Transverse colon (tissue), 4 donors: ENCODE measurements around the gene PLCXD1. TPM values are rescaled to one million over a fixed set of nuclear protein-coding genes. Genes with fewer than 3 reads are reported as not detected.
"Not testable (repeated sequence)": the region's sequence is repeated elsewhere in the genome, so short reads cannot be mapped to it uniquely, and the experiment has no call there.

Experiments used
- DNase-seq: peaks from one replicate; pipeline ENCODE4 v3.0.0-alpha.2; 2019
- H3K27ac ChIP-seq, 4 donors: fragments of 200-600 bp; sonication (generic); 2 replicates each; pipeline ENCODE4 v1.5.1; 2016 to 2018; ENCODE audit warnings: inconsistent platforms in 4 of 4
- H3K27me3 ChIP-seq: fragments of 200-600 bp; sonication (generic); 2 replicates; pipeline ENCODE4 v1.5.1; 2017; ENCODE audit warnings: inconsistent platforms
- H3K36me3 ChIP-seq, 4 donors: fragments of 200-600 bp; sonication (generic); 2 replicates each; pipeline ENCODE4 v1.5.1; 2017 to 2019; ENCODE audit warnings: inconsistent platforms in 4 of 4
- H3K4me1 ChIP-seq, 4 donors: fragments of 200-600 bp; sonication (generic); 2 replicates each; pipeline ENCODE4 v1.5.1; 2017 to 2020; ENCODE audit warnings: inconsistent platforms in 4 of 4
- H3K4me3 ChIP-seq, 4 donors: fragments of 200-600 bp; sonication (generic); 1 replicate in 1 of 4; 2 replicates in 3 of 4; pipeline versions ENCODE4 v1.5.1 to v1.6.1; 2017 to 2019; ENCODE audit warnings: inconsistent platforms in 4 of 4
- H3K9me3 ChIP-seq, 2 donors: fragments of 200-600 bp; sonication (generic); 2 replicates each; pipeline ENCODE4 v1.5.1; 2017 to 2019; ENCODE audit warnings: inconsistent platforms in 2 of 2
- EP300 ChIP-seq: sonication (generic); formaldehyde crosslinking; IDR thresholded peaks from one replicate; pipeline ENCODE4 v1.6.1; 2017; ENCODE audit warnings: antibody characterized with exemption, low read depth
- POLR2A ChIP-seq: fragments of 450-650 bp; IDR thresholded peaks from one replicate; pipeline ENCODE4 v1.6.1; 2016; ENCODE audit warnings: antibody characterized with exemption, mild to moderate bottlenecking, moderate library complexity
- POLR2AphosphoS5 ChIP-seq, 3 donors: sonication (generic); formaldehyde crosslinking; IDR thresholded peaks; one replicate each; pipeline ENCODE4 v1.6.1; 2016; ENCODE audit warnings: antibody characterized with exemption in 3 of 3
- WGBS, 2 donors: methylation state at CpG; one replicate each; pipeline ENCODE4 v1.1.5; 2018; ENCODE audit warnings: low coverage in 1 of 2; 5-methylcytosine and 5-hydroxymethylcytosine counted together
- in situ Hi-C, 4 donors: fragments of 200-750 bp; cut with MboI; loops; one replicate each; pipeline versions ENCODE4 v1.15.0 to v1.15.1; 2017; ENCODE audit warnings: low sequenced_read_pairs in 3 of 4, low pct_ligation_motif_present in 1 of 4, low pct_unique_long_range_greater_than_20kb in 1 of 4
- intact Hi-C: fragments of 100-400 bp; cut with DNase I; formaldehyde crosslinking; loops from one replicate; pipeline ENCODE4 v1.15.1; 2023; ENCODE audit warnings: low total_unique reads
- total RNA-seq, 4 donors: library from RNA; depleted of rRNA; stranded (reverse); fragments of >200 nt; gene quantifications; one replicate each; pipeline ENCODE4 v1.1.0, GENCODE V29; 2016
- TF ChIP-seq, protein P1 (sequence below), 5 experiments: fragments of 200-600 bp in 3 of 5; fragments of 450-650 bp in 2 of 5; sonication (generic) in 3 of 5; IDR thresholded peaks; 1 replicate in 2 of 5; 2 replicates in 3 of 5; pipeline ENCODE4 v1.5.1; 2016 to 2017; ENCODE audit warnings: antibody characterized with exemption in 5 of 5, inconsistent platforms in 3 of 5, mild to moderate bottlenecking in 2 of 5, moderate library complexity in 1 of 5

Gene PLCXD1
- total RNA-seq, 4 donors from 2014 or later = 3.8 to 21.3 (median 13.8) TPM

DNA sequence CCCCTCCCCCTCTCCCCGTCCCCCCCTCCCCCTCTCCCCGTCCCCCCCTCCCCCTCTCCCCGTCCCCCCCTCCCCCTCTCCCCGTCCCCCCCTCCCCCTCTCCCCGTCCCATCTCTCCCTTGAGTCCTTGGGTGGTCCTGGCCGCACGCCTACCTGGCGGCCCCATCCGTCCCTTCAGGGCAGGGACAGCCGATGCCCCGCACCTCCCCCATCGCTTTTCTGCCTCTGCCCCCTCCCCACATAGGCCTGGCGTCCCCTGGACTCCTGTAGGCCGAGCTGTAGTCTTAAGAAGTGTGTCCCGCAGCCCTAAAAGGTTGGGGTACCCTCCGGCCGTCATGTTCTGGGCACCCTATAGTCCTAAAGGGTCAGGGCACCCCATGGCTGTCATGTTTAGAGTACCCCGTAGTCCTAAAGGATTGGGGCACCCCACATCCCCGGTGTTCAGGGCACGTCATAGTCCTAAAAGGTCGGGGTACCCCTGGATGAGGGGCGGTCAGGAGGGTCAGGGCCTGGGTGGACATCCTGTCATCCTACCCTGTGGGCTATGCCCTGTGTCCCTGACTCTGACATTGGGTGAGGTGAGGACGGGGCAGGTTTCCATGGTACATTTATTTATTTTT is 48.2 kb downstream of the PLCXD1 start:
- Histone ChIP-seq H3K27me3 (peaks cover 21% of the 10 kb centered on the region), H3K27ac (no peak overlapping the region), H3K4me3 (no peak overlapping the region), H3K4me1 (peaks cover 3 to 13% (median 7%) of the 10 kb centered on the region in 4 donors), H3K9me3 (no peaks in the 10 kb centered on the region), H3K36me3 (no peaks in the 10 kb centered on the region)
- DNase-seq = no peak
- WGBS, 2 donors = 85% methylated on average over 15 of the region's 23 CpGs; no CpG with 5 or more reads in 1 of the 2 donors
- intact Hi-C loops = no loop called here
- in situ Hi-C loops = no loop called here
- TF ChIP-seq, protein P1, sequence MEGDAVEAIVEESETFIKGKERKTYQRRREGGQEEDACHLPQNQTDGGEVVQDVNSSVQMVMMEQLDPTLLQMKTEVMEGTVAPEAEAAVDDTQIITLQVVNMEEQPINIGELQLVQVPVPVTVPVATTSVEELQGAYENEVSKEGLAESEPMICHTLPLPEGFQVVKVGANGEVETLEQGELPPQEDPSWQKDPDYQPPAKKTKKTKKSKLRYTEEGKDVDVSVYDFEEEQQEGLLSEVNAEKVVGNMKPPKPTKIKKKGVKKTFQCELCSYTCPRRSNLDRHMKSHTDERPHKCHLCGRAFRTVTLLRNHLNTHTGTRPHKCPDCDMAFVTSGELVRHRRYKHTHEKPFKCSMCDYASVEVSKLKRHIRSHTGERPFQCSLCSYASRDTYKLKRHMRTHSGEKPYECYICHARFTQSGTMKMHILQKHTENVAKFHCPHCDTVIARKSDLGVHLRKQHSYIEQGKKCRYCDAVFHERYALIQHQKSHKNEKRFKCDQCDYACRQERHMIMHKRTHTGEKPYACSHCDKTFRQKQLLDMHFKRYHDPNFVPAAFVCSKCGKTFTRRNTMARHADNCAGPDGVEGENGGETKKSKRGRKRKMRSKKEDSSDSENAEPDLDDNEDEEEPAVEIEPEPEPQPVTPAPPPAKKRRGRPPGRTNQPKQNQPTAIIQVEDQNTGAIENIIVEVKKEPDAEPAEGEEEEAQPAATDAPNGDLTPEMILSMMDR (IDR thresholded peaks at IDR 0.05) = no peak
- TF ChIP-seq POLR2A (no peak), EP300 (no peak), POLR2AphosphoS5 (IDR thresholded peaks at IDR 0.05) (no peak)

DNA sequence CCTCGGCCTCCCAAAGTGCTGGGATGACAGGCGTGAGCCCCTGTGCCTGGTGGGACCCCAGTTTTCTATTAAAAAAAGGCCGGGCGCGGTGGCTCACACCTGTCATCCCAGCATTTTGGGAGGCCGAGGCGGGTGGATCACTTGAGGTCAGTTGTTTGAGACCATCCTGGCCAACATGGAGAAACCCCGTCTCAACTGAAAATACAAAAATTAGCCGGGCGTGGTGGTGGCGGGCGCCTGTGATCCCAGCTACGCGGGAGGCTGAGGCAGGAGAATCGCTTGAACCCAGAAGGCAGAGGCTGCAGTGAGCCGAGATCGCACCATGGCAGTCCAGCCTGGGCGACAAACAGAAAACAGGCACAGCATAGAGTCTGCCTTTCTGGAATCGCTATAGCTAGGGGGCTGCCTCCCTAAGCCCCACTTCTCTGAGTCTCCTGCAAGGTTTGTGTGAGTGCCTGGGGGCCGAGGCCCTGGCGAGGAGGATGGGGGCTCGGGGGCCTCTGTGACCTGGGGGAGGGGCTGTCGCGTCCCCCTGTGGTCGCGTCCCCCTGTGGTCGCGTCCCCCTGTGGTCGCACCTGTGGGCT is 49.1 kb downstream of the PLCXD1 start:
- H3K4me3 ChIP-seq, DNase-seq, H3K9me3 ChIP-seq, intact Hi-C loops, H3K36me3 ChIP-seq, in situ Hi-C loops, H3K27ac ChIP-seq: not testable (repeated sequence)
- H3K27me3 ChIP-seq = peaks cover 21% of the 10 kb centered on the region
- H3K4me1 ChIP-seq = peaks cover 3 to 11% (median 7%) of the 10 kb centered on the region in 4 donors
- 90 to 100% methylated on average over 2 to 29 of the region's 29 CpGs for WGBS, 2 donors

DNA sequence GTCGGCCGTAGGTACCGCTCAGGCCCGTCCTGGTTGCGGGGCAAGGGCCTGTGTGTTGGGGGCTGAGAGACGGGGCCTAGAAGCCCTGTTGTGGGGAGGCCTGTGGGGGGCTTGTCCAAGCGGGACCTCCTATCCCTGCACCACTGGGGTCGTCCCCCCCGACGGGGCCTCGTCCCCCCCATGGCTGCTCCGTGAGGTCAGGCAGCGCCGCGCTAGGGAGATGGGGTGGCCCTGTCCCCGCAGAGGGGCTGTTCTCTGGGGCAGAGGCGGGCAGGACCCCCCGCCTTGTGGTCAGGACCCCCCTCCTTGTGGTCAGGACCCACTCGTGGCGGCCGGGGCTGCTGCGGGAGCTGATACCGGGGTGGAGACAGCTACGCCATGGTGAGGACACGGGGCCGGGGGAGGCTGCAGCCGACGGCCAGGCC is 49.6 kb downstream of the PLCXD1 start:
- in situ Hi-C loops = no loop called here
- H3K4me3 ChIP-seq = peak overlapping the region in 1 of 4 donors; percentile 31
- no CpG with 5 or more reads among the region's 28 CpGs for WGBS, 2 donors

DNA sequence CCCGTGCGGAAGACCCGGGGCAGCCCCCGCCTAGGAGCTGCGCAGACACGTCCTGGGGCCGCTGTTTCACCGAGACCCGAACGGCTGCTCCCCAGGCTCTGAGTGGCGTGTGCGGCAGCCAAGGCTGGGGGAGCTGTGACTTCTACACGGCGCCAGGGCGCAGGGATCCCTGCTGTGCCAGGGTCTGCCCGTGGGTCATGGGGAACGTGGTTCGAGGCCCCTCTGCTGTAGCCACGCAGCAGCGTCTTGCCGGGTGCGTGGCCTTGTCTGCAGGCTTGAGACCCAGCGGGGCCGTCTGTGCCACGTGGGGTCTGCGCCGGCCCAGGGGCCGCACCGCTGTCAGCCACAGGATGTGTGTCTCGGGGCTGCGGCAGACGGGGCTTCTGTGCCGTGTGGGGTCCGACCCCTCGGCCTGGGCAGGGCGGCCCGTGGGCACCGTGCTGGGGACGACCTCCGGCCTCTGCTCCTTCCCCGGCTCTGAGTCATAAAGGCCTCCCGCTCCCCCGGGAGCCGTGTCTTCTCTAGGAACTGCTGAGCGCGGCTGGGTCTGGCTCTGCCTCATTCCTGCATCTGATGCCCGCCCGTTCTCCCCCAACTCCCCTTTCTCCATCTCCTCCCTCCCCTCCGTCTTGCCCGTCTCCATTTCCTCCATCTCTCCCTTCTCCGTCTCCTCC is 50.1 kb downstream of the PLCXD1 start:
- Histone ChIP-seq H3K27me3 (peaks cover 21% of the 10 kb centered on the region), H3K27ac (no peak overlapping the region), H3K36me3 (no peaks in the 10 kb centered on the region), H3K4me1 (peaks cover 3 to 11% (median 7%) of the 10 kb centered on the region in 4 donors), H3K4me3 (peak overlapping the region in 1 of 4 donors; percentile 31), H3K9me3 (no peaks in the 10 kb centered on the region)
- no peak for DNase-seq
- in situ Hi-C loops = no loop called here
- TF ChIP-seq EP300 = no peak
- no peak for TF ChIP-seq POLR2AphosphoS5 (IDR thresholded peaks at IDR 0.05)
- TF ChIP-seq POLR2A = no peak
- TF ChIP-seq, protein P1 (IDR thresholded peaks at IDR 0.05) = no peak
- WGBS, 2 donors = 0 to 23% methylated on average over 5 to 19 of the region's 51 CpGs
- intact Hi-C loops = no loop called here

More for the DNA sequence above, 49.6 kb downstream of the PLCXD1 start:
- Histone ChIP-seq H3K27me3 (peaks cover 21% of the 10 kb centered on the region), H3K27ac (no peak overlapping the region), H3K36me3 (no peaks in the 10 kb centered on the region), H3K4me1 (peaks cover 3 to 11% (median 7%) of the 10 kb centered on the region in 4 donors), H3K9me3 (no peaks in the 10 kb centered on the region)
- no peak for DNase-seq
- no peak for TF ChIP-seq POLR2AphosphoS5 (IDR thresholded peaks at IDR 0.05)
- TF ChIP-seq EP300 = no peak
- TF ChIP-seq, protein P1 (IDR thresholded peaks at IDR 0.05) = no peak
- TF ChIP-seq POLR2A = no peak
- intact Hi-C loops = no loop called here
